ENCODE results near the gene TK2.
"Not testable (repeated sequence)": the region's sequence is repeated elsewhere in the genome, so short reads cannot be mapped to it uniquely, and the experiment has no call there.

Gene TK2

DNA sequence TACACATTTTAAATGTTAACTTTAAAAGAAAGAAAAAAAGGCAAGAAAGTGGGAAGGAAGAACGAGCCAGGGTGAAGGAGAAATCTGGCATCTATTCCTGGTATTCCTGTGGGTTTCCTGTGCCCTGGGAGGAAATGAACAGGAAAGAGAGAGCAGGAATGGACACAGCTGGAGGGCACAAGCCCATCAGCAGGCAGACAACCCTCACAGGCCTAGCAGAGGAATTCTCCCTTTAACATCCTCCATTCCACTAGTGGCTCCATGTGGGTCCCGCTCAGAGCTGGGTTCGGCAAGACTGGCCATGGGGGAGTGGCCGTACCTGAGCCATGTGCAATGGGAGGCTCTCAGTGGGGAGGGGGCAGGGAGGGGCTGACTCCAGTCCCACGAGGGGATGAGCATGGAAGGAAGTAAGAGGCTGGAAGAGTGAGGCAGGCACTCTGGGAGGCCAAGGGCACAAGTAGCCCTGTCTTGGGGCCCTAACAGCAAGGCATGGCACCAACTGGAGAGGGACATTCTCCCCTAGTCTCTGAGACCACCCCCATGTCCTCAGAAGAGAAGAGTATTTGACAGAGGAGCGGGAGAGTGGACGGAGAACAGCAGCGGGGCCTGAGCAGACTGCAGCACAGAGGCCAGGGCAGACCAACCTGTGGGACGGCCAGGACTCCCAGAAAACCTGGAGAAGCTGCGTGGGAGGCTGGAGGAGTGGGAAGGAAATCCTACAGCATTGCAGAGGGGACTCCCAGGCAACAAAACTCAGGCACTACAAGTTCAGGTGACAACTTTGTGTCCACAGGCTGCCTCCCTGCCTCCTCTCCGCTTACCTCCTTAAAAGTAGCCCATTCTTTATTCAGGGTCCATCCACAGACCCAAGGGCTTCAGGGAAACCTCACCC, 30.2 kb downstream of the TK2 start:
- DNase-seq: no peak

DNA sequence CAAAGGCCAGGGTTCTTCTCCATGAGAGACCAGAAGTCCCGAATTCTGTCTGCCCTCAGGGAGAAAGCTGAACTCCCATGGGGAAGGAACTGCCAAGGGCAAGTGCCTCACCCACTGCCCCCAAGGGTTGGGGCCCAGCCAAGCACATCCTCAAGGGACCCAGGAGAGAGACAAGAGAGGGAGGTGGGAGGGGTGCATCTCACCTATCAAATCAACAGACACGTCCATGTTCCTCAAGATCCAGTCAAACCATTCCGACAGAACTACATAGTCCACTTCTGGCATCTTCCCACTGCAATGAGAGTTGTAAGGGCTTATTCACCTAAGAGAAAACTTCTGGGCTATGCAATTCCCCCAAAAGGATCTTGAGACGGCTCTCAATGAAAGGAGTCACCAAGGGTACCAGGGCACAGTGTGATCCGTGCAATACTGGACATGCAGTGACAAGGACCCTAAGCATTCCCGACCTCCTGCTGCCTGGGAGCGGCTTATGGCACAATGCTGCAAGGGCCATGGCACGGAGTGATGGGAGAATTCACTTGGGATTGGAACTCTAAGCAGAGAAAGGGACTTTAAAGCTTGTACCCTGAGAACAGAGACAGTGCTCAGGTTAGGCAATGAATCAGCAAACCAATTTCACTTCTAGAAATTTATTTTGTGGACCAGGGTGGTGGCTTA, 32.2 kb downstream of the TK2 start:
- no peak for DNase-seq

DNA sequence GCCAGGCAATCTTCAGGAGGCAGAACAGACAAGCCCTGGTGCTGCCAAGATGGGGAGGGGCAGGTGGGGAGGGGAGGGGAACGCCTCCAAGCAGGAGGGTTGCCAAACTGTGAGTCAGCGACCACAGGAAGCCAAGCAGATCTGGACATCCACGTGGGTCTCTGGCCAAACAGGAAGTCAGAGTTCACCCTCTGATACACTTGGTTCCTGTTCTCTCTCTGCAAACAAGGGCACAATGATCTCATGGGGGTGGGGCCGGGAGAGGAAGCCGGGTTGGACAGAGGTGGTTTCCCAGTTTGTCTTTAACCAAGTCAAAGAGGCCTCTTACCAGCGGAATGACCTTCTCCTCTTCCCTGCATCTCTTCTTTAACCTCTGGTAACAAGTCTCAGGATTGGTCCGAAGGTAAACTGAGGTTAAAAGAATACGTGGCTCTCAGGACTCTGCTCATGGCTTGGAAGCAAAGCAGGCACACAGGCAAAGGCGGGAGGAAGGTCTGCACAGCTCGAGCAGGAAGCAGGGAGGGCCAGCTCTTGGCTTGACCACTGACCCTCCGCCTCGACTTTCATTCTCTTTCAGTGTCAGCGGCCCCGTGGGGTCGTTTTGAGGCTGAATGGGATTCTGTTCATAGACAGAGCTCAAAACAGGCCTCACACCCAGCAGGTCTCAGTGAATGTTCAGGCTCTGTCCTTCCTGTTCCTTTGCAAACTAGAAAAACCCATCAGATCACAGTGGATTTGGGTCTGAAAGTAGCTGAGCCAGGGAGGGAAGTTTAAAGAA, 32.9 kb downstream of the TK2 start:
- DNase-seq: peak; percentile 94

DNA sequence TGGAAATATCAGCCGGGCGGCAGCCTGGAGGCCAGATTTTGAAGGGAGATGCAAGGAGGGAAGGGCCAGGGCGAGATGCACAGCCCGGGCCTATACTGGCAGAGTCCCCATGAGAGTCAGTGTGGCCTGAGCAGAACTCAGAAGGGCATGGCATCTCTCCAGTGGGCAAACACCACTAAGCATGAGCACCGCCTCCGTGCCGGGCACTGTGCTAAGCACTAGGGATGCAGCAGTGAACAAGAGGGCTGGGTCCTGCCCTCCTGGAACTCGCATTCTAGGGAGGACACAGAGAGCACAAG, 33.5 kb downstream of the TK2 start:
- no peak for DNase-seq

DNA sequence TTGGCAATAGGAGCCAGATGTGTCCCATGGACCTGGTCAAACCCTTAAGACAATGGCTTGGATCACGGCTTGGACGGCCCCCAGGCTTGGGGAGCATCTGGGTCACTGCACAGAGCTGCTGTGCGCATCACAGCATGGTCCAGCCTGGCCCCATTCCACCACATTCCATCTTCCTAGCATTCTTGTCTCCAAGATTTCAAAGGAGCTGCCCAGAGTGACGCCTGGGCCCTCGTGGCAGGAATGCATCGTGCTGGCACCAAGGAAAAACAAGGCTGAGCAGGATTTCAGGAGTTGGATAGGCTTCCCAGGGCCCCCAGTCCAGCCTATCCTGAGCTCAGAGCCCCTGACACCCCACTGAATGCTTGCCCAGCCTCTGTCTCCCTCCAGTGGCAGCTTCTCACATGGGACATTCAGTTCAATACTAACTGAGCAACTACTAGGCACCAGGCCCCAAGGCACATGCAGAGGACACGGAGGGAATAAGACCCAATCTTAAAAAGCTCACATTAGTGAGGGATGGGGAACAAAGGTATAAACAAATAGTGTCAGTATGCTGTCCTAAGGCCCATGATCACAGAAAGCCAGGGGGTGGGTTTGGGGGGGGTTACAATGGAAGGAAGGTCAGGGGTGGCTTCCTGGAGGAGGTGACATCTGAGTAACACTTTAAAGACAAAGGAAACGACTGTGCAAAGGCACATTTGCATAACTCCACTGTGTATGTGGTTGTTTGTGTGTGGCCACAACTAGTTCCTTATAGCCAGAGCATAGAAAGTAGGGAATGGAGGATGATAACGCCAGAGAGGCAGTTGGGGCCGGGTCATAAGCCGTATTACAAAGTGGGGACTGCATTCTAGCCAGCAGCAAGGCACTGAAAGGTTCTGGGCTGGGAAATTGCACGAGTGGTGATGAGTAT, 34.1 kb downstream of the TK2 start:
- DNase-seq: no peak

DNA sequence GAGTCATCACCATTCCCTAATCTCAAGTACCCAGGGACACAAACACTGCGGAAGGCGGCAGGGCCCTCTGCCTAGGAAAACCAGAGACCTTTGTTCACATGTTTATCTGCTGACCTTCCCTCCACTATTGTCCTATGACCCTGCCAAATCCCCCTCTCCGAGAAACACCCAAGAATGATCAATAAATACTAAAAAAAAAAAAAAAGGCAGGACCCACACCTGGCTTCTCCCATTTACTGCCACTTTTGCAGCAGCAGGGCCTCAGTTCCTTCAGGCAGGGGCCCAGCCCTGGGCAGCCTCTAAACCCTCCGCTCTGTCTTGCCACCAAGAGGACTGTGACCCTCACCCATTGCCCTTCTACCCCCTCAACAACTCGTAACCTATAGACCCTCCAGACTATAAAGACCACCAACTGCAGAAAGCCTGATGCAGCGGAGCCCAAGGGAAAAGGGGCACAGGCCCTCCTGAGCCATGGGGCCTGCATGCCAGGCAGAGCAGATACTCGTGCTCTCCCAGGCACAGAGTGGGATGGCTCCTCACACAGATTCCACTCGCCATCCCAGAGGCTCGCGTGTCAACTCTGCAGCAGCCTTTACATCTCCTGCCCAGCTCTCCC, 34.8 kb downstream of the TK2 start:
- not testable (repeated sequence) for DNase-seq

DNA sequence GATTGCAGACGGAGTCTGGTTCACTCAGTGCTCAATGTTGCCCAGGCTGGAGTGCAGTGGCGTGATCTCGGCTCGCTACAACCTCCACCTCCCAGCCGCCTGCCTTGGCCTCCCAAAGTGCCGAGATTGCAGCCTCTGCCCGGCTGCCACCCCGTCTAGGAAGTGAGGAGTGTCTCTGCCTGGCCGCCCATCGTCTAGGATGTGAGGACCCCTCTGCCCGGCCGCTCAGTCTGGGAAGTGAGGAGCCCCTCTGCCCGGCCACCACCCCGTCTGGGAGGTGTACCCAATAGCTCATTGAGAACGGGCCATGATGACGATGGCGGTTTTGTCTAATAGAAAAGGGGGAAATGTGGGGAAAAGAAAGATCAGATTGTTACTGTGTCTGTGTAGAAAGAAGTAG, 35.5 kb downstream of the TK2 start:
- DNase-seq: not testable (repeated sequence)

DNA sequence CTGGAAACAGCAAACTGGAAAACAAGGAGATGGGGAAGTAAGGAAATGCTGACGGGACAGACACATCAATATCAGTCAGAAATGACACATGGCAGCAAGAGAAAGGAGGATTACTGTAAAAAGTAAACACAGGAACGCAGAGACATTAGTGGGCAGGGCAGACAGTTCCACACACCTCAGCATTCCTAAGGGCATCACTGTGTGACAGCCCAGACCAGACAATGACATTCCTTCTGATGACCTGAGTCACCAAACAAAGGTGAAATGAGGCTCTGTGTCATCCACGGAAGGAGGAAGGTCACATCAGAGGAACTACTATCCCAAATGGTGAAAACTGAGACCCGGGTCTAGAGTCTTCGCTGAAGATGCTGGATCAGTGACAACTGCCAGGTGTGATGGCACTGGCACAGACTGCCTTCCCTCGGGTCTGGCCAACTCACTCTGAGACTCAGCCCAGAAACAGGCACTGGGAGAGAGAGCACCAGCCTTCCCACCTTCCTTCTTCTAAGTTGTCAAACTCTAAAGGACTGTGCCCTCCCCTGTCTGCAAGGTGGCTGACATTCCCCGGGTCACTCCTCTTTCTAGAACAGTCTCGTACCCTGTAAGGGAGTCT, 36.7 kb downstream of the TK2 start:
- no peak for DNase-seq

DNA sequence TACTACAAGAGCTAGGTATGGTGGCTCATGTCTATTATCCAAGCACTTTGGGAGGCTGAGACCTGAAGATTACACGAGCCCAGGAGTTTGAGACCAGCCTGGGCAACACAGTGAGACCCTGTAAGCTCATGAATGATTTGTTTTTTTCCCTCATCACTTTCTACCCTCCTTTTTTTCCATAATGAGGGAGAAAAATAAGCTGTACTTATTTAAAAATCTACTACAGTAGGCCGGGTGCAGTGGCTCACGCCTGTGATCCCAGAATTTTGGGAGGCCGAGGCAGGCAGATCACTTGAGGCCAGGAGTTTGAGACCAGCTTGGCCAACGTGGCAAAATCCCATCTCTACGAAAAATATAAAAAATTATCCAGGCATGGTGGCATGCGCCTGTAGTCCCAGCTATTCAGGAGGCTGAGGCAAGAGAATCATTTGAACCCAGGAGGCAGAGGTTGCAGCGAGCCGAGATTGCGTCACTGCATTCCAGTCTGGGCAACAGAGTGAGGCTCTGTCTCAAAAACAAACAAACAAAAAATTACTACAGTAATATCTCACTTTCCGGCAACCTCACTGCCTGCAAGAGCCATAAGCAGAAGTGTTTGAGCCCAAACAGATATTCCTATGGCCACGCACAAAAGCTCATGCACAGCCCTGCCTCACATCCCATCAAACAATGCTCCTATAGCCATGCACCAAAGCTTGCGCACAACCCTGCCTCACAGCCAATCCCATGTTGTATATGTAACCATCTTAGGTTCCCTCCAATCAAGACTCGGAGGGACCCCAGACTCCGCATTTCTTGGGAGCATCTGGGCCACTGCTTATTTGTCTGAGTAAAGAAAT, 37.4 kb downstream of the TK2 start:
- no peak for DNase-seq

DNA sequence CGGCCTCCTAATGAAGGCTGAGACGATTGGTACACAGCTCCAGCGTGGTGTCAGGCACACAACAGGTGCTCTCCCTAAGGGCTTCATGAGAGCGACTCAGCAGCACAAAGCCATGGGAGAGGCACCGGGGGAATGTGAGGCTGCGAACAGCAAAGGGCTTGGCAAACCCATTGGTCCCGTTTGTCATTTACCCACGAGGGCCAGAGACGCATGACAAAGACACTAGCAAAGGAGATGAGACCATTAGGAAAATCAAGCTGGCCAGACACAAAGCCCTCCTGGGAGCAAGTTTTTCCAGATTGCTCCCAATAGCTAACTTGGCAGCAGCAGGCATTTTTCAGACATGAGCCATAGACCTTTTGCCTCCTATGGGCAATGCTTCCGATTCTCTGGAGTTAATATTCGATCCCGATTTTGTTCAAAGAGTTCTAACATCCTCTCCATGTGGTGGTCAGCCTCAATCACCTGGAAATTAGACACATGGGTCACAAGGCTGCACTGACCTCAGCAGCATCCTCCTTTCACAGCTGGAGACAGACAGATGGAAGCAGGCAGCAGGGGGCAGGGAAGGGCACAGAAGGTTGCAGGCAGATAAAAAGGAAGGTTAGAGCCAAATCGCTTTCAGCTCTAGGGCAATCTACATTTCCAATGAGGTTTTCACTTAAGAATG, 38.2 kb downstream of the TK2 start:
- DNase-seq: no peak

DNA sequence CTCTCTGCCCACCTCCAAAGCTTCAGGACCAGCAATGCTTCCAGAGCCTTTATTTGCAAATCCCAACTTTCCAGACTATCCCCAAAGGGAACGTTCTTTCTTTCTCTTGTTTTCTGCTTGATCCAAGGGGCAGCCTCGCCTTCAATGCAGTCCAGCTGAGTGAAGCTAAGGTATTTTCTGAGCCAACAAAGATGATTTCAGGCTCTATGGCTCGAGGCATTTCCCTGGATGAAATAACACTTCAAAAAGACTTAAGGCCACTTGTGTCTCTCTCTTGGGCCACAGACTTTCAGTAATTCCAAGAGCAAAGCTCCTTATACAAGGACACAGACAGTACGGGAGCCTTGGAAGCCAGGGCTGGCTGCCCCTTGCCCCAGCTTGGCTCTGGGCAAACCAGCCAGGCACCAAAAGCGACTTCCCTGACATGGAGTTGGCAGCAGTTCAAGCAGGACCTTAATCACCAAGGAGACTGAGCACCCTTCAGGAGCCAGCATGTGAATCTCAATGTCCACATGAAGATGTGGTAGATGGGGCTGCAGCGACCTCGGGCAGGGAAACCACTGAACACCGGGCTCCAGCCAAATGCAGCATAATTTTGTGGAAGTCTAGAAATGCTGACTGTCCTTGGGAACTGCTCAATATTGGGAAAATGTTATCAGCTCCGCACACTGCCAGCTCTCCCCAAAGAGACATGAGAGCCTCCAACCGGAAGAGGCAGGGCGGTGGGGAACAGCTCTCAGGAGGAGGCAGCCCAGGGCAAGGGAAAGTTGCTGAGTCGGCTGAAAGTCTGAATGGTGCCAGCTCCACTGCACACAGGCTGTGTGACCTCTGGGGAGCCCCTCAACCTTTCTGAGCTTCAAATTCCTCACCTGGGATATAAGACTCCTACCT, 39.0 kb downstream of the TK2 start:
- peak; percentile 39 for DNase-seq

DNA sequence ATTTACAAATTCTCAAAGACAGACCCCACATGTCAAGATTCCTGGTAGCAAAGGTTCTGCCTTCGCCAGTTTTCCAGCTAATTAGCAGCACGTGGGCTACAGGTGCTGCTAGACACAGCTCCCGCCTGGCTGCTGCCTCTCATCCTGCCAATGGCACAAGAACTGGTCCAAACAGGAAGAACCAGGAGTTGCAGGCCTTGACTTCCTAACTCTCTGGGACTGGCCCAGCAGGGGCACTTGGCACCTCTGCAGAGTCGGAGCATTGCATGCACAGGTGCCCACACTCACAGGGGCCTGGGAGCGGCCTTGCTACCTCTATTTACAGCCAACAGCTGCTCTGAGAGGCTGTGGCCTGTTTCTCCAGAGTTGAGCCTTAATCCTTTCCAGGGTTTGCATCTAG, 39.6 kb downstream of the TK2 start:
- no peak for DNase-seq

DNA sequence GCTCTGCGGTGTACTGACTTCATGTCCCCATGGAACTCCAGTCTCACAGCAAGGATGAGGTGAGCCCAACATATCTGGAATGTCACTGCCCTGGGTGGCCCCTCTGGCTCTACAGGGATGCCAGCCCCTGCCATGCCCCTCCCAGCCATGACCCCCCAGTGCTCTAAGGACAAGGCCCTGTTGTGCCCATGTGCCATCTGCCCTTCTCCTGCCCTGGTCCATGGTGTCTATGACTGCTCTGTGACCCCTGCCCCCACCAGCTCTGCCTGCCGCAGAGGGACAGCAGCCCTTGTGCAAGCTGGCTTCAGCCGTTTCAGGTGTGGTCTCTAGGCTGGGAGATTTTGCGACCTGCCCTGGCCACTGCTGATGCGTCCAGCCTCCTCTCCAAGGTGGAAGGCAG, 40.3 kb downstream of the TK2 start:
- no peak for DNase-seq

DNA sequence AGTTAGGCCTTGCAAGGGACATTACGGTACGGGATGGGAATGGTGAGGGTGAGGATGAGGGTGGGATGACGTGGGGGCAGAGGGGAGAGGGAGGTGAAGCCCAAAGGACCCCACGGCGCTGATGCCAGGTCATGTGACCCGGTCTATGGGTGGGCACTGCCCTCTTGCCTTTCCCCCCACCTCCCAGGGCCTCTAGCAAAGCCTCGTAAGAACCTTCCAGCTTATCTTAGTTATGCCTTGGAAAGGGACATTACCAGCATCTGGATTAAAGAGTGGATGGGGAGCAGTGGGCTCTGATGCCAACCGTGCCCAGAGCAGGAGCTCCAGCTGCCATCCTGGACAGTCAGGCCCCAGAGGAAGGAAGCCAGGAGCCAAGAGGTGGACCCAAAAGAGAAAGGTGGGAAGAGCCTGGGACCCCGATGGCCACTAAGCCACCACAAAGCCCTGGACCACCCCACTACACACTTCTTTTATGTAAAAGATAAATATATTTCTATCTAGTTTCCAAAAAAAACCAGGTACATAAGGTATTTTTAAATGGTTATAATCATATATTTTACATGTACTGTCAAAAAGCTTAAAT, 40.9 kb downstream of the TK2 start:
- DNase-seq: no peak

DNA sequence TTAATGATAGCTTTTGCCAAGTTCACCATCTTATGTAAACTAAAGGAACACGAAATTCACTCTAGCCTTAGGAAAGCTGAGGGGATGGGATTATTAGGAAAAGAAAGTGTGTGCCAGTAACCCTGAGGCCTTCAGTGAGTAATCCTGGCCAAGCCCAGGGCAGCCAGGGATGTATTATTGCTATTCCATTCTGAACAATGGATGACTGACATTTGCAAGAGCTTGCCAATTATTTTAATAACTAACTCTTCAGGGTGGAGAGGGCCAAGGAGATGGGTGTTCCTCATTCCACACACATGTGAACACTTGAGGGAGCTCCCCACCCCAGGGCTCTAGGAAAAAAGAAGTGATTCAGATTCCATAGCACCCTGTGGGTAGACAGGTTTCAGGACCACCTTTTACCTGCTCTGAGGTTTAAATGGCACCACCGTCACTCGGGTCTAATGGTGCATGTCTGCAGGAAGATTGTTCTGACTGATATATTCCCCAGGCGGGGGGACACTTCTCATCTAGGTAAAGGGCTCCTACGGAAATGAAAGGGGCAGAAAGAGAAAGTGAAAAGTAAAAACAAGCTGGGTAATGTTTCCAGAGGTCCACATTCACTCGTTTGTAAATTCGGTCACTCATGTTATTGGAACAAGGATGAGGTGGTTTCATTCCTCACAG, 41.5 kb downstream of the TK2 start:
- no peak for DNase-seq

DNA sequence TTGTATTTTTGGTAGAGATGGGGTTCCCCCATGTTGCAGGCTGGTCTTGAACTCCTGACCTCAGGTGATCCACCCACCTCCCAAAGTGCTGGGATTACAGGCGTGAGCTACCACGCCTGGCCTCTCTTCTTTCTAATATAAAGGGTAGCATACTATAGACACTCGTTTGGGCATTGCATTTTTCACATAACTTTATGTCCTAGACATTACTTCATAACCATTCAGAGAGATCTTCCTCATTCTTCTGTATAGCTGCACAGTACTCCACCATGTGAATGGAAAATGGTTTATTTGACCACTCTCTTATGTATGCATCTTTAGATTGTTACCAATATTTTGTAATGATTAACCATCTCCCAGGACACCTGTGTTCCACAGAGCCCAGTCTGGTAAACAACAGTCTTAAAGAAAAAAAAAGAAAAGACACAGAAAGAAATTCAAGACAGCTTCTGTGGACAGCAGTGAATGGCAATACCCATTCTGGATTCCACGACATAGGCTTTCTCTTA, 42.1 kb downstream of the TK2 start:
- no peak for DNase-seq

DNA sequence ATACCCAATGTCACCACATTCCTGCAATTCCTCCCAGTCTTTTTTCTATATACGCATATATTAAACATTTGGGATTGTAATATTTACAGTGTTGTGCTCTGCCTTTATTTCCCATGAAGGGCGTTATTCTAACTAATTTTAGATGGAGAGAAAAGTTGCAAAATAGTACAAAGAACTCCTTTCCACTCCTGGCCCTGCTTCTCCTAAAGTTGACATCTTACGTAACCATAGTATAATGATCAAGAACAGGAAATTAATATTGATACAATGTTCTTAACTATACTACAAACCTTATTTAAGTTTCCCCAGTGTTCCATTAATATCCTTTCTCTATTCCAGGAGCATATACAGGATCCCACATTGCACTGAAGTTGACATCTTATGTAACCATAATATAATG, 46.3 kb downstream of the TK2 start:
- DNase-seq: no peak

DNA sequence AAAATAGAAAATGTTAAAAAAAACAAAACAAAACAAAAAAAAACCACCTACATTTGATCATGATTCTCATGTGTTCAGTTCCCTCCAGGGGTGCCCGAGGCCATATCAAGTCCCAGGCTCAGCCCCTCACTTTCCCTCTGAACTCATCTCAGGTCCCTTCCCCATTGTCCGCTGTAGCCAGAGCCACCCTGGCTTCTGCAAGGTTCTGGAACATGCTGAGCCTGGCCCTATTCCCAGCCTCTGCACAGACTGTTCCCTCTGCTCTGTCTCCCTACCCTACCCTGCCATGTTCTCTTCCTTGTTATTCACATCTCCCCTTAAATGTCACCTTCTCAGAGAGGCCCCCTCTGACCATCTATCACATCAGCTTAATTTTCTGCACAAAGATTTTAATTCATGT, 46.9 kb downstream of the TK2 start:
- DNase-seq: peak; percentile 68
